LNCaP clone FGC (cell line): ENCODE results near the gene MAD1L1.

ENCODE experiments used
- DNase-seq: peaks from one replicate; pipeline ENCODE4 v3.0.0-alpha.2; 2011; ENCODE audit warnings: low read depth
- H3K4me3 ChIP-seq: 2 replicates; pipeline ENCODE4 v1.5.1; 2011; ENCODE audit warnings: mild to moderate bottlenecking, low read depth, low read length, control low read depth
- TF ChIP-seq, protein P1 (sequence below): IDR thresholded peaks from 2 replicates; pipeline ENCODE4 v1.5.1; 2012; ENCODE audit warnings: mild to moderate bottlenecking; ENCODE audit not compliant: control insufficient read depth, insufficient read depth; ENCODE audit errors: extremely low read depth

The MAD1L1 gene

DNA sequence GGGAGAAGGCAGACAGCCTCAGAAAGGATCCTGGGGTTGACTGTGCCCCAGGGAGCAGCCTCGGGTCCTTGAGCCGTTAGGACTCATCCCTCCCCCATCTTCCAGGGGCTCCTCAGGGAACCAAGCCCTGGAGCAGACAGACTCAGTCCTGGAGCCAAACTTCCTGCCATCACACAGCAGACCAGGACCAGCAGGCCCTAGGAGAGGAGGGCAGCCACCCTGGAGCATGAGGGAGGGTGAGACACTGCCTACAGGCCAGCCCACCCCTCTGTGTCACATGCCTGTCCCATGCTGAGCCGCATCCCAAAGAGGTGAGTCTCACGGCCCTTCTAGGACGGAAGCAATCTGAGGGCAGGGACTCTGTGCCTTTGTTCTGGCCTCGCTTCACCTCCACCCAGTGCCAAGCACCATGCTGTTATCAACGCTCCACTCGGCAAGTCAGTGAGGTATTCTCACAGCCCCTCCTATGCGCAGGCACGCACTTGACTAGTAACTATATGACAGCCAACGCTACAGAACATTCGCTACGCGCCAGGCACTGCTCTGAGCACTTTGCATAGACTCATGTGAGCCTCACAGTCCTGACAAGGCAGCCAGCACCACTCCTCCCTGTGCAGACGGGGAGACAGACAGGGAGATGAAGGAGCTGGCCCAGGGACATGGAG, 19.1 kb downstream of the MAD1L1 start:
- H3K4me3 ChIP-seq, result no peak overlapping the region
- TF ChIP-seq, protein P1, sequence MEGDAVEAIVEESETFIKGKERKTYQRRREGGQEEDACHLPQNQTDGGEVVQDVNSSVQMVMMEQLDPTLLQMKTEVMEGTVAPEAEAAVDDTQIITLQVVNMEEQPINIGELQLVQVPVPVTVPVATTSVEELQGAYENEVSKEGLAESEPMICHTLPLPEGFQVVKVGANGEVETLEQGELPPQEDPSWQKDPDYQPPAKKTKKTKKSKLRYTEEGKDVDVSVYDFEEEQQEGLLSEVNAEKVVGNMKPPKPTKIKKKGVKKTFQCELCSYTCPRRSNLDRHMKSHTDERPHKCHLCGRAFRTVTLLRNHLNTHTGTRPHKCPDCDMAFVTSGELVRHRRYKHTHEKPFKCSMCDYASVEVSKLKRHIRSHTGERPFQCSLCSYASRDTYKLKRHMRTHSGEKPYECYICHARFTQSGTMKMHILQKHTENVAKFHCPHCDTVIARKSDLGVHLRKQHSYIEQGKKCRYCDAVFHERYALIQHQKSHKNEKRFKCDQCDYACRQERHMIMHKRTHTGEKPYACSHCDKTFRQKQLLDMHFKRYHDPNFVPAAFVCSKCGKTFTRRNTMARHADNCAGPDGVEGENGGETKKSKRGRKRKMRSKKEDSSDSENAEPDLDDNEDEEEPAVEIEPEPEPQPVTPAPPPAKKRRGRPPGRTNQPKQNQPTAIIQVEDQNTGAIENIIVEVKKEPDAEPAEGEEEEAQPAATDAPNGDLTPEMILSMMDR, result no peak
- DNase-seq, result no peak

DNA sequence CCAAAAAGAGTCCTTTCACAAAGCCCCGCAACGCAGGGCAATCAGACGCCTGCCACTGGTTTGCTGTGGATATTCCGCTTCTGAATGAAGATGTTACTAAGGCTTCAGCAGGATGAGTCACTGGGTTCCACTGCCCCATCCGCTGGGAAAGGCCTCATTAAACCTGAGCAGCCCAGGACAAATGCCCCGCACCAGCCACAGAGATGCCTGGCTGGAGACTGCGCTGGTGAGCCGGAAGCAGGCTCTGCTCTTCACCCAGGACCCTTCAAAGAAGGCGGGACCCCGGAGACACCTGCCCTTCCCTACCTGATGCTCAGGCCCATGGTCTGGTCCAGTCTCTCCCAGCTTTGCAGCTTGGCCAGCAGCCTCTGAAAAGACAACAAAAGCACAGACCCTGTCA, 19.8 kb downstream of the MAD1L1 start:
- DNase-seq, result no peak
- no peak overlapping the region for H3K4me3 ChIP-seq
- TF ChIP-seq, protein P1, result no peak

DNA sequence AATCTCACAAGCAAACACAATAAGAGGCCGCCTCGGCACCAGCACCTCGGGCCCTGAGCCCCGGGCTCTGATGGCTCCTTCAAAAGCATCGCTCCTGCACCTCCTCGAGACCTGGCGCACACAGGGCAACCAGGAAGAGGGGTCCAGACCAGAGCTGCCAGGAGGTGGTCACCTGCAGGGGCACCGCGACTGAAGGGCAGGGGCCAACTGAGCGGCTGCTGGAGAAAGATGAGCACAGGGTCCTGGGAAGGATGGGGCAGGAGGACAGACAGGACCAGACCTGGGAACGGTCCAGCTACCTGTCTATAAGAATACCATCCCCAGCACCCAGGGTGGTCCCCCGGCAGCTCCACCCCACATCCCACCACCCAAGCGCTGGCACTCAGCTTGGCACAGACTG, 20.8 kb downstream of the MAD1L1 start:
- TF ChIP-seq, protein P1, result no peak
- no peak for DNase-seq
- H3K4me3 ChIP-seq, result no peak overlapping the region

DNA sequence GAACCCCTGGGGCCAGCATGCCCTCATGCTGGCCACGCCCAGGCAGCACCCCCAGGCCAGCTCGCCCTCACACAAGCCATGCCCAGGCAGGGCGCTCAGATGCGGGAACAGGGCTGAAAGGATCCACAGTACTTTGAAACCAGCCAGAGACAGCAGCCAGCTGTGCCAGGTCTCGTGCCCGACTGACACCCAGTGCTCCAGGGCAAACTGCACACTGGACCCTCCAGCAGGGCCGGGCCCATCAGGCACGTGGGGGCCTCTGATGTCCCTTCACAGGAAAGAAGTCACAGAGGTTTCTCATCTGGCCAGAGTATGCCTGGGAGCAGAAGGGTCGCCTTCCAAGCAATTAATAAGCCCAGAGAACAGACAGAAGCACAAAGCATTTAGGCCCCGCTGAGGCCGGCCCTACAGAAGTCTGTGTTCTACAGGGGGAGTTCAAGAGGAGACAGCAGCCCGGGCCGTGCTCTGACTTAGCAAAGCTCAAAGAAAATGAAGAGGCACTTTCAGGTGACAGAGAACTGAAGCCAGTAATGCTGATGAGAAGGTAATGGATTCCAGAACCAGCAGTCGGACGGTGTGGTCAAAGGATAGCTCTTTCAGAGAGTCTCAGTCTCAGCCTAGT, 21.4 kb downstream of the MAD1L1 start:
- TF ChIP-seq, protein P1, result no peak
- no peak for DNase-seq
- no peak overlapping the region for H3K4me3 ChIP-seq

DNA sequence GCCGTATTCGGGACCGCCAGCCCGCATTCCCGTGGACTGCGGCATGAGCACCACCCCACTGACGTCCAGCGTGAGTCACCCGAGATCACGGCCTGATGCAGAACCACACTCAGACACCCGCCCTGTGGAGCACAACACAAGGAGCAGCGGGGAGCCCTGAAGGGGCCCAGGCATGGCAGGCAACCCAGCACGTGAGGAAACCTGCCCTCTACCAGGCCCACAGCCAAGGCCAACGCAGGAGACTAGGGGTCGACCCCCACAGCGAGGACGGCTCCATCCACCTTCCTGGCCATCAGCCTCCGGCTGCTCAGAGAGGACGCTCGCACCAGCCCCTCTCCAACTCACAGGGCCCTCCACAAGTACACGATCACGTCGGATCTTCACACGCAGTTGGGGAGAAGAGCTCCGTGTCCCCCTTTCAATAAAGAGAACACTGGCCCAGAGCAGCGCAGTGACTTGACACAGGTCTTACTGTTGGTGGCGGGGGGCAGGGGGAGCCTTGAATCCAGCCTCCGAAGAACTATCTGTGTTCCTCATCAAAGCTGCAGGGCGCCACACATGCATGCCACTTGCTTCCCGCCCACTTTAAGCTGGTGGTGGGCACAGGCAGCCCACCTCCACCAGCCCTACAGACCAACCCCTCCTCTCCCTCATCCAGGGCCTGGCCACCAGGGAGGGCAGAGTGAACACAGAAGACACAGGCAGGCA, 22.0 kb downstream of the MAD1L1 start:
- TF ChIP-seq, protein P1, result no peak
- DNase-seq, result no peak
- no peak overlapping the region for H3K4me3 ChIP-seq

DNA sequence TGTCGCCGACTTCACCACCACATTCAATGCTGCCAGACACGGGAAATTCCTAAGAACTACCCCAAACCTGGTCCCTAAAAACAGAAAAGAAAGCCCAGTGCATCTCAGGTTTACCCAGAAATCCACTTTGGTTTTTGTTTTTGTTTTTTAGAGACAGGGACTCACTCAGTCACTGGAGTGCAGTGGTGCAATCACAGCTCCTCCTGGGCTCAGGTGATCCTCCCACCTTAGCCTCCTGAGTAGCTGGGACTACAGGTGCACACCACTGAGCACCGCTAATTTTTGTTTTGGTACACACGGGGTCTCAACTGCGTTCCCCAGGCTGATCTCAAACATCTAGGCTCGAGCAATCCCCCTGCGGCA, 22.8 kb downstream of the MAD1L1 start:
- H3K4me3 ChIP-seq, result no peak overlapping the region
- TF ChIP-seq, protein P1, result no peak
- DNase-seq, result no peak
